Thoracic aorta (tissue), 2 donors: ENCODE results near the gene SLC9A2. TPM values are rescaled to one million over a fixed set of nuclear protein-coding genes. Genes with fewer than 3 reads are reported as not detected.

Experiments used
- ATAC-seq: fragments of 150-250 bp; one replicate; pipeline ENCODE4 v1.8.0; 2017; ENCODE audit warnings: low read depth; ENCODE audit not compliant: insufficient number of reproducible peaks, low FRiP score
- DNase-seq: peaks from one replicate; pipeline ENCODE4 v3.0.0-alpha.2; 2020; ENCODE audit warnings: low spot score
- H3K27ac ChIP-seq, 2 donors: fragments of 200-600 bp; sonication (generic); 1 replicate in 1 of 2; 2 replicates in 1 of 2; pipeline ENCODE4 v1.5.1; 2016; ENCODE audit warnings: mild to moderate bottlenecking in 2 of 2, moderate library complexity in 2 of 2
- H3K27me3 ChIP-seq: fragments of 200-600 bp; sonication (generic); replicated peaks from 2 replicates; pipeline ENCODE4 v1.6.0; 2016; ENCODE audit warnings: mild to moderate bottlenecking; ENCODE audit not compliant: insufficient read depth
- H3K36me3 ChIP-seq: fragments of 200-600 bp; sonication (generic); one replicate; pipeline ENCODE4 v1.5.1; 2016
- H3K4me1 ChIP-seq, 2 donors: fragments of 200-600 bp; sonication (generic); 1 replicate in 1 of 2; 2 replicates in 1 of 2; pipeline versions ENCODE4 v1.5.1 to v1.6.0; 2016; ENCODE audit warnings: low read depth in 2 of 2, mild to moderate bottlenecking in 1 of 2; ENCODE audit not compliant: control insufficient read depth in 1 of 2
- H3K4me3 ChIP-seq: fragments of 200-600 bp; sonication (generic); 2 replicates; pipeline ENCODE4 v1.5.1; 2016; ENCODE audit warnings: mild to moderate bottlenecking
- H3K9me3 ChIP-seq: fragments of 200-600 bp; sonication (generic); 2 replicates; pipeline ENCODE4 v1.5.1; 2016
- total RNA-seq, 2 donors: library from RNA; depleted of rRNA; stranded (reverse); fragments of >200 nt; gene quantifications; one replicate each; pipeline versions ENCODE4 v1.1.0 to v1.2.3, GENCODE V29; 2016
- TF ChIP-seq, protein P1 (sequence below): fragments of 200-600 bp; sonication (generic); IDR thresholded peaks from one replicate; pipeline ENCODE4 v1.5.1; 2019; ENCODE audit warnings: antibody characterized with exemption

The SLC9A2 gene
- total RNA-seq, 2 donors from 2014 or later = 0.71 TPM; not detected in 1

- Histone ChIP-seq H3K9me3 (no peaks in the 10 kb centered on the region), H3K4me3 (no peak overlapping the region), H3K27ac (no peak overlapping the region), H3K27me3 (no peaks in the 10 kb centered on the region), H3K4me1 (no peaks in the 10 kb centered on the region), H3K36me3 (no peaks in the 10 kb centered on the region)
- no peak for ATAC-seq
- TF ChIP-seq, protein P1, sequence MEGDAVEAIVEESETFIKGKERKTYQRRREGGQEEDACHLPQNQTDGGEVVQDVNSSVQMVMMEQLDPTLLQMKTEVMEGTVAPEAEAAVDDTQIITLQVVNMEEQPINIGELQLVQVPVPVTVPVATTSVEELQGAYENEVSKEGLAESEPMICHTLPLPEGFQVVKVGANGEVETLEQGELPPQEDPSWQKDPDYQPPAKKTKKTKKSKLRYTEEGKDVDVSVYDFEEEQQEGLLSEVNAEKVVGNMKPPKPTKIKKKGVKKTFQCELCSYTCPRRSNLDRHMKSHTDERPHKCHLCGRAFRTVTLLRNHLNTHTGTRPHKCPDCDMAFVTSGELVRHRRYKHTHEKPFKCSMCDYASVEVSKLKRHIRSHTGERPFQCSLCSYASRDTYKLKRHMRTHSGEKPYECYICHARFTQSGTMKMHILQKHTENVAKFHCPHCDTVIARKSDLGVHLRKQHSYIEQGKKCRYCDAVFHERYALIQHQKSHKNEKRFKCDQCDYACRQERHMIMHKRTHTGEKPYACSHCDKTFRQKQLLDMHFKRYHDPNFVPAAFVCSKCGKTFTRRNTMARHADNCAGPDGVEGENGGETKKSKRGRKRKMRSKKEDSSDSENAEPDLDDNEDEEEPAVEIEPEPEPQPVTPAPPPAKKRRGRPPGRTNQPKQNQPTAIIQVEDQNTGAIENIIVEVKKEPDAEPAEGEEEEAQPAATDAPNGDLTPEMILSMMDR = no peak
- no peak for DNase-seq
Measured at GRCh38 chr2:102634831-102635241, 15.5 kb downstream of the SLC9A2 start.

- H3K4me1 ChIP-seq = no peaks in the 10 kb centered on the region
- no peaks in the 10 kb centered on the region for H3K27me3 ChIP-seq
- ATAC-seq = no peak
- no peak overlapping the region for H3K27ac ChIP-seq
- no peaks in the 10 kb centered on the region for H3K9me3 ChIP-seq
- no peak overlapping the region for H3K4me3 ChIP-seq
- DNase-seq = no peak
- TF ChIP-seq, protein P1 = no peak
- H3K36me3 ChIP-seq = no peaks in the 10 kb centered on the region
Measured at GRCh38 chr2:102635317-102635716, 16.0 kb downstream of the SLC9A2 start.

DNA sequence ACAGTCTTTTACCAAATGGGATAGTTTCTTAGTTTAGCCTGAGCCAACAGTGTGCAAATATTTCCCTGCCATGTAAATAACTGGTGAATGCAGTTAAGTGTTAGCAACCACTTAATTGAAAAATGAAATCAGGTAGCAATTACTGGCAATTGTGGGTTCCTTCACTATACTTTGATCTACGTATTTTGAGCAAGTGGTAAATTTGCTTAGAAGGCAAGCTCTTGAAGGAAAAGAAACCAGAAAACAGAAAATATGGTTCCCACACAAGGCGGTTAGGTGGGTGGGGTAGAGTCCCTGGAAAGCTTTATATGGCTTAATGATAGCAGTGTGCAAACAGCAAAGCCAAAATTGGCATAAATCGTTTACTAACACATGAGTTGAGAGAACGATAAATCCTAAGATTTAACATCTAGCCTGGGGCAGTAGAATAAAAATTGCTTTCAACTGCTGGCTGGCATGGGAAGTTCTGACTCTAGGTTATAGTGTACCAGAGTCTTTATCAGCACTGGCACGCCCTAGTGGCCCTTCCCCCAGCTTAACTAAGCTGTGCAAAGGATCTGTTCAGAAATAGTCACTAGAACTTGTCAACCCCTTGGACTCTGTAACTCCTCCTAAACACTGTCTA lies 17.0 kb downstream of the SLC9A2 start:
- TF ChIP-seq, protein P1 = no peak
- ATAC-seq = no peak
- H3K9me3 ChIP-seq = no peaks in the 10 kb centered on the region

DNA sequence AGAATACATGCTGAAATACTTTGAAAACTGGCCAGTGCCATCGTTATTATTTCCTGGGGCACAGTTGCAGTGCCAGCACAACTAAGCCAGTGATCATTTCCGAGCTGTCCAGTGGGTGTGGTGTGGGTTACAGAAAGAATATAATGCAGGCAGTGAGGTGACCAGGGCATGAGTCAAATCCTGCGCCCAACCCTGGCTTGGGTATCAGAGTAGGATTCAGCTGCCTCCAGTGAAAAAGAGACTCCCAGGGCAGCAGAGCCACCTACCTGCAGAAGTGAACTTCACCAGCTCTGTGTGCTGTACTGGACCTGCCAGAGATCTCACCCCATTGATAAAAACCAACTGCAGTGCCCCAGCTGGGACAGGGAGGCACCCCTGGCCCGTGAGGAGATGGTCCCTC lies 18.0 kb downstream of the SLC9A2 start:
- H3K9me3 ChIP-seq = no peaks in the 10 kb centered on the region
- ATAC-seq (no peak), DNase-seq (no peak)
- no peak overlapping the region for H3K27ac ChIP-seq
- H3K4me1 ChIP-seq = no peaks in the 10 kb centered on the region
- no peaks in the 10 kb centered on the region for H3K27me3 ChIP-seq
- no peaks in the 10 kb centered on the region for H3K36me3 ChIP-seq
- no peak overlapping the region for H3K4me3 ChIP-seq
- TF ChIP-seq, protein P1 = no peak

More for the DNA sequence above, 17.0 kb downstream of the SLC9A2 start:
- no peak for DNase-seq
- no peak overlapping the region for H3K4me3 ChIP-seq
- no peaks in the 10 kb centered on the region for H3K4me1 ChIP-seq
- H3K27ac ChIP-seq = no peak overlapping the region
- H3K36me3 ChIP-seq = no peaks in the 10 kb centered on the region
- no peaks in the 10 kb centered on the region for H3K27me3 ChIP-seq

GRCh38 chr2:102639429-102639828 lies 20.1 kb downstream of the SLC9A2 start:
- DNase-seq (no peak), ATAC-seq (no peak)
- Histone ChIP-seq H3K4me3 (no peak overlapping the region), H3K36me3 (no peaks in the 10 kb centered on the region), H3K4me1 (no peaks in the 10 kb centered on the region), H3K27ac (no peak overlapping the region), H3K27me3 (no peaks in the 10 kb centered on the region), H3K9me3 (no peaks in the 10 kb centered on the region)
- TF ChIP-seq, protein P1 = no peak
